ENCODE data around the gene NCMAP.

The NCMAP gene

GRCh38 chr1:24586119-24586518 is 30.2 kb downstream of the NCMAP start:
- no peak overlapping the region for H3K9ac ChIP-seq (ENCODE audit: low read length)
- H3K4me1 ChIP-seq (ENCODE audit: insufficient read depth, low read length, severe bottlenecking) = peaks cover 4% of the 10 kb centered on the region
- no peaks in the 10 kb centered on the region for H3K9me2 ChIP-seq (ENCODE audit: low read depth, low read length)
- peaks cover 3% of the 10 kb centered on the region; the same call in 1 of the 2 replicates for H3K27me3 ChIP-seq (ENCODE audit: insufficient read depth, low read length)
- no peaks in the 10 kb centered on the region for H3F3A ChIP-seq (ENCODE audit: insufficient read depth, low read length)
- H3K79me2 ChIP-seq (ENCODE audit: insufficient read depth, low read length) = no peaks in the 10 kb centered on the region
- H3K4me2 ChIP-seq (ENCODE audit: low read length) = no peak overlapping the region
- TF ChIP-seq EZH2 (IDR thresholded peaks at IDR 0.05; ENCODE audit: borderline replicate concordance, low read length) (no peak), CTCF (IDR thresholded peaks at IDR 0.05; ENCODE audit: low read length) (no peak)
- no peaks in the 10 kb centered on the region for H3K9me3 ChIP-seq (ENCODE audit: low read length)
- no peak overlapping the region for H3K27ac ChIP-seq (ENCODE audit: low read depth, low read length, poor library complexity, severe bottlenecking)
- no peaks in the 10 kb centered on the region for H3K36me3 ChIP-seq (ENCODE audit: insufficient read depth, low read length)
- no peak overlapping the region for H2AFZ ChIP-seq (ENCODE audit: low read length)
- no peak overlapping the region for H3K4me3 ChIP-seq (ENCODE audit: low read depth, low read length, poor library complexity, severe bottlenecking)
- H4K20me1 ChIP-seq (ENCODE audit: insufficient read depth, low read length) = no peaks in the 10 kb centered on the region

- H3K36me3 ChIP-seq (ENCODE audit: insufficient read depth, low read length) = no peaks in the 10 kb centered on the region
- H3K4me2 ChIP-seq (ENCODE audit: low read length) = no peak overlapping the region; the same call in 1 of the 2 replicates
These were observed 31.3 kb downstream of the NCMAP start for GRCh38 chr1:24586970-24587820.

GRCh38 chr1:24588573-24588972 is 32.7 kb downstream of the NCMAP start:
- H4K20me1 ChIP-seq (ENCODE audit: insufficient read depth, low read length) = no peaks in the 10 kb centered on the region
- no peaks in the 10 kb centered on the region for H3F3A ChIP-seq (ENCODE audit: insufficient read depth, low read length)
- H2AFZ ChIP-seq (ENCODE audit: low read length) = no peak overlapping the region
- H3K9me2 ChIP-seq (ENCODE audit: low read depth, low read length) = no peaks in the 10 kb centered on the region
- no peak overlapping the region for H3K9ac ChIP-seq (ENCODE audit: low read length)
- no peaks in the 10 kb centered on the region for H3K9me3 ChIP-seq (ENCODE audit: low read length)
- no peak overlapping the region for H3K4me2 ChIP-seq (ENCODE audit: low read length)
- H3K27ac ChIP-seq (ENCODE audit: low read depth, low read length, poor library complexity, severe bottlenecking) = no peak overlapping the region
- H3K27me3 ChIP-seq (ENCODE audit: insufficient read depth, low read length) = peaks cover 3% of the 10 kb centered on the region; the same call in 1 of the 2 replicates
- H3K4me1 ChIP-seq (ENCODE audit: insufficient read depth, low read length, severe bottlenecking) = peaks cover 4% of the 10 kb centered on the region
- no peaks in the 10 kb centered on the region for H3K36me3 ChIP-seq (ENCODE audit: insufficient read depth, low read length)
- H3K79me2 ChIP-seq (ENCODE audit: insufficient read depth, low read length) = no peaks in the 10 kb centered on the region
- TF ChIP-seq CTCF (IDR thresholded peaks at IDR 0.05; ENCODE audit: low read length) (no peak), EZH2 (IDR thresholded peaks at IDR 0.05; ENCODE audit: borderline replicate concordance, low read length) (no peak)
- no peak overlapping the region for H3K4me3 ChIP-seq (ENCODE audit: low read depth, low read length, poor library complexity, severe bottlenecking)

More at GRCh38 chr1:24586970-24587820, 31.3 kb downstream of the NCMAP start:
- no peaks in the 10 kb centered on the region for H4K20me1 ChIP-seq (ENCODE audit: insufficient read depth, low read length)
- H3K9me2 ChIP-seq (ENCODE audit: low read depth, low read length) = no peaks in the 10 kb centered on the region
- H3K4me1 ChIP-seq (ENCODE audit: insufficient read depth, low read length, severe bottlenecking) = peaks cover 4% of the 10 kb centered on the region
- no peaks in the 10 kb centered on the region for H3K79me2 ChIP-seq (ENCODE audit: insufficient read depth, low read length)
- H2AFZ ChIP-seq (ENCODE audit: low read length) = no peak overlapping the region
- H3K27ac ChIP-seq (ENCODE audit: low read depth, low read length, poor library complexity, severe bottlenecking) = no peak overlapping the region
- no peaks in the 10 kb centered on the region for H3K9me3 ChIP-seq (ENCODE audit: low read length)
- peaks cover 3% of the 10 kb centered on the region; the same call in 1 of the 2 replicates for H3K27me3 ChIP-seq (ENCODE audit: insufficient read depth, low read length)
- H3F3A ChIP-seq (ENCODE audit: insufficient read depth, low read length) = no peaks in the 10 kb centered on the region
- H3K4me3 ChIP-seq (ENCODE audit: low read depth, low read length, poor library complexity, severe bottlenecking) = no peak overlapping the region
- TF ChIP-seq EZH2 (IDR thresholded peaks at IDR 0.05; ENCODE audit: borderline replicate concordance, low read length) (no peak), CTCF (IDR thresholded peaks at IDR 0.05; ENCODE audit: low read length) (peak; percentile 79)
- no peak overlapping the region for H3K9ac ChIP-seq (ENCODE audit: low read length)
